HepG2 (cell line): ENCODE measurements around the gene ZNHIT1. TPM values are rescaled to one million over a fixed set of nuclear protein-coding genes. Genes with fewer than 3 reads are reported as not detected.

Experiments used
- CEBPG ChIP-seq: IDR thresholded peaks from 2 replicates; pipeline ENCODE4 v1.6.1; 2016
- FOXK2 ChIP-seq: fragments of 450-650 bp; IDR thresholded peaks from 2 replicates; pipeline ENCODE4 v1.6.1; 2016
- KLF15 ChIP-seq: sonication (generic); formaldehyde crosslinking; IDR thresholded peaks from 2 replicates; pipeline ENCODE4 v1.8.1; 2023; ENCODE audit warnings: borderline replicate concordance, mild to moderate bottlenecking, inconsistent platforms, missing genetic modification reagents, mixed read lengths
- MXI1 ChIP-seq: IDR thresholded peaks from 3 replicates; pipeline ENCODE4 v1.6.1; 2012; ENCODE audit warnings: low read depth, low read length, inconsistent platforms, borderline replicate concordance
- NCOA5 ChIP-seq: sonication (generic); formaldehyde crosslinking; IDR thresholded peaks from 2 replicates; pipeline ENCODE4 v1.4.0; 2020; ENCODE audit warnings: missing genetic modification reagents
- PHF8 ChIP-seq: sonication (generic); formaldehyde crosslinking; IDR thresholded peaks from 2 replicates; pipeline ENCODE4 v1.5.0; 2020; ENCODE audit warnings: missing genetic modification reagents
- SP1 ChIP-seq, 2 experiments: fragments of 450-650 bp in 1 of 2; sonication (generic) in 1 of 2; formaldehyde crosslinking in 1 of 2; IDR thresholded peaks; 2 replicates each; pipeline versions ENCODE4 v1.4.0 to v1.6.1; 2016 to 2020; ENCODE audit warnings: missing genetic modification reagents in 1 of 2
- YY1 ChIP-seq: IDR thresholded peaks from 2 replicates; pipeline ENCODE4 v1.6.1; 2011; ENCODE audit warnings: low read length, low read depth, moderate library complexity, mild to moderate bottlenecking; ENCODE audit not compliant: insufficient read depth, insufficient replicate concordance
- ZNF121 ChIP-seq: sonication (generic); formaldehyde crosslinking; IDR thresholded peaks from 2 replicates; pipeline ENCODE4 v1.5.0; 2020; ENCODE audit warnings: mild to moderate bottlenecking, missing genetic modification reagents
- ZNF589 ChIP-seq: sonication (generic); formaldehyde crosslinking; conservative IDR thresholded peaks from 2 replicates; pipeline ENCODE4 v1.8.0; 2022; ENCODE audit warnings: mild to moderate bottlenecking, moderate library complexity, missing genetic modification reagents
- ZNF761 ChIP-seq: sonication (generic); formaldehyde crosslinking; conservative IDR thresholded peaks from 2 replicates; pipeline ENCODE4 v1.4.0; 2020; ENCODE audit warnings: mild to moderate bottlenecking, missing genetic modification reagents
- polyA plus RNA-seq, 8 experiments: library from polyadenylated mRNA; depleted of rRNA in 3 of 8; stranded (reverse) in 7 of 8; unstranded in 1 of 8; fragments of >200 nt; fragmentation: Illumina TruSeq in 4 of 8; extraction: Trizol in 4 of 8; gene quantifications; 2 replicates each; pipeline versions ENCODE4 v1.2.1 to v1.2.3, GENCODE V29; 2011 to 2016; ENCODE audit warnings: low read depth in 4 of 8, missing spikeins in 1 of 8, mixed read lengths in 1 of 8; ENCODE audit not compliant: insufficient read depth in 1 of 8
- total RNA-seq, 5 experiments: library from RNA; depleted of rRNA; stranded (reverse); fragments of >200 nt; fragmentation: Illumina TruSeq; extraction: Trizol; gene quantifications; 2 replicates each; pipeline ENCODE4 v1.2.3, GENCODE V29; 2016; ENCODE audit warnings: low read depth in 1 of 5
- TF ChIP-seq, protein P1 (sequence below): sonication (generic); formaldehyde crosslinking; IDR thresholded peaks from 2 replicates; pipeline ENCODE4 v1.4.0; 2020; ENCODE audit warnings: missing genetic modification reagents, borderline replicate concordance
- TF ChIP-seq, protein P2 (sequence below): sonication (generic); formaldehyde crosslinking; IDR thresholded peaks from 2 replicates; pipeline ENCODE4; 2020; ENCODE audit warnings: missing genetic modification reagents, mild to moderate bottlenecking, borderline replicate concordance
- TF ChIP-seq, protein P3 (sequence below): sonication (generic); formaldehyde crosslinking; IDR thresholded peaks from 2 replicates; pipeline ENCODE4 v1.4.0; 2020; ENCODE audit warnings: mild to moderate bottlenecking, missing genetic modification reagents
- TF ChIP-seq, protein P4 (sequence below), 2 experiments: sonication (generic) in 1 of 2; formaldehyde crosslinking in 1 of 2; IDR thresholded peaks; 2 replicates each; pipeline versions ENCODE4 v1.5.1 to v1.6.1; 2011 to 2020; ENCODE audit warnings: borderline replicate concordance in 1 of 2, low read depth in 1 of 2, low read length in 1 of 2, mild to moderate bottlenecking in 1 of 2, missing genetic modification reagents in 1 of 2, moderate library complexity in 1 of 2
- TF ChIP-seq, protein P5 (sequence below): IDR thresholded peaks from 2 replicates; pipeline ENCODE4 v1.6.1; 2016; ENCODE audit warnings: missing compliant biosample characterization, missing genetic modification reagents, borderline replicate concordance

The ZNHIT1 gene
- total and polyA plus RNA-seq, 2 of the 13 experiments (the other 11 are each of a cell fraction or from before 2014, with no cell fraction given): 32.5 to 64.5 TPM

DNA sequence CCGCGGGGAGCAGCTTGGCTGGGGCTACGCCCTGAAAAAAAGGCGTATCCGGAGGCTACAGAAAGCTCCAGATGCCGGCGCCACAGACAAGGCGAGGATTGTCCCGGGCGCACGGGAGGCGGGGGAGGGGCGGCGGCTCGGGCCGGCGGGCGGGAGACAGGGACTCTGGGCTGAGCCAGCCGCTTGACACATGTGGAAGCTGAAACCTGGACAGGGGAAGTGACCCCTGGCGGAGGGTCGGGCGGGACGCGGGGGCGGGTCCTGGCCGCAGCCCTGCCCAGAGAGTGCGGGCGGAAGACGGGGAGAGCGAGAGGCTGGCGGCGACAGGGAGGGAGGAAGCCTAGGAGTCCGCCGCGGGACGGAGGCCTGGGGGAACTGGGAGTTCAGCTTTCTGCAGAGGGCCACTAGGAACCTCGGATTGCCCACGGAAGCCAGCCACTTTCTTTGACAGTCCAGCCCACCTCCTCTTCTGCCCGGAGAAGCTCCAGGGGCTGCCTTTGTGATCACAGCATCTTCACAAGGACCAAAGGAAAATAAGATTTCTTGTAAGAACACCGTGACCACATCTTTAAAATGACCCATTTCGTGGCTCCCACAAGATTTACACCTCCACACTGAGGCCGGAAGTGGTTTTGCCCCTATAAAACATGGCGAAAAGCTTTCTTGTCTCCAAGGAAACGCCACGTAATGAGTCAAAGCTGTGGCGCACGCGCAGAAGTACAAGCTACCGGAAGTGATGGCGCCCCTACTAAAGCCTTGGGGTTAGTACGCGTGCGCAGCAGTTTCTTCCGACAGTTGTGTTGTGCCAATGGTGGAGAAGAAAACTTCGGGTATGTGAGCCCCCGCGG, at the start of gene ZNHIT1, which contains the start of gene PLOD3 (continued):
- TF ChIP-seq, protein P1, sequence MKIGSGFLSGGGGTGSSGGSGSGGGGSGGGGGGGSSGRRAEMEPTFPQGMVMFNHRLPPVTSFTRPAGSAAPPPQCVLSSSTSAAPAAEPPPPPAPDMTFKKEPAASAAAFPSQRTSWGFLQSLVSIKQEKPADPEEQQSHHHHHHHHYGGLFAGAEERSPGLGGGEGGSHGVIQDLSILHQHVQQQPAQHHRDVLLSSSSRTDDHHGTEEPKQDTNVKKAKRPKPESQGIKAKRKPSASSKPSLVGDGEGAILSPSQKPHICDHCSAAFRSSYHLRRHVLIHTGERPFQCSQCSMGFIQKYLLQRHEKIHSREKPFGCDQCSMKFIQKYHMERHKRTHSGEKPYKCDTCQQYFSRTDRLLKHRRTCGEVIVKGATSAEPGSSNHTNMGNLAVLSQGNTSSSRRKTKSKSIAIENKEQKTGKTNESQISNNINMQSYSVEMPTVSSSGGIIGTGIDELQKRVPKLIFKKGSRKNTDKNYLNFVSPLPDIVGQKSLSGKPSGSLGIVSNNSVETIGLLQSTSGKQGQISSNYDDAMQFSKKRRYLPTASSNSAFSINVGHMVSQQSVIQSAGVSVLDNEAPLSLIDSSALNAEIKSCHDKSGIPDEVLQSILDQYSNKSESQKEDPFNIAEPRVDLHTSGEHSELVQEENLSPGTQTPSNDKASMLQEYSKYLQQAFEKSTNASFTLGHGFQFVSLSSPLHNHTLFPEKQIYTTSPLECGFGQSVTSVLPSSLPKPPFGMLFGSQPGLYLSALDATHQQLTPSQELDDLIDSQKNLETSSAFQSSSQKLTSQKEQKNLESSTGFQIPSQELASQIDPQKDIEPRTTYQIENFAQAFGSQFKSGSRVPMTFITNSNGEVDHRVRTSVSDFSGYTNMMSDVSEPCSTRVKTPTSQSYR (CRISPR knock-in tag): peak; percentile 85
- peak; percentile 53; the same call in 1 of the 2 replicates for TF ChIP-seq KLF15 (CRISPR knock-in tag)
- TF ChIP-seq, protein P2, sequence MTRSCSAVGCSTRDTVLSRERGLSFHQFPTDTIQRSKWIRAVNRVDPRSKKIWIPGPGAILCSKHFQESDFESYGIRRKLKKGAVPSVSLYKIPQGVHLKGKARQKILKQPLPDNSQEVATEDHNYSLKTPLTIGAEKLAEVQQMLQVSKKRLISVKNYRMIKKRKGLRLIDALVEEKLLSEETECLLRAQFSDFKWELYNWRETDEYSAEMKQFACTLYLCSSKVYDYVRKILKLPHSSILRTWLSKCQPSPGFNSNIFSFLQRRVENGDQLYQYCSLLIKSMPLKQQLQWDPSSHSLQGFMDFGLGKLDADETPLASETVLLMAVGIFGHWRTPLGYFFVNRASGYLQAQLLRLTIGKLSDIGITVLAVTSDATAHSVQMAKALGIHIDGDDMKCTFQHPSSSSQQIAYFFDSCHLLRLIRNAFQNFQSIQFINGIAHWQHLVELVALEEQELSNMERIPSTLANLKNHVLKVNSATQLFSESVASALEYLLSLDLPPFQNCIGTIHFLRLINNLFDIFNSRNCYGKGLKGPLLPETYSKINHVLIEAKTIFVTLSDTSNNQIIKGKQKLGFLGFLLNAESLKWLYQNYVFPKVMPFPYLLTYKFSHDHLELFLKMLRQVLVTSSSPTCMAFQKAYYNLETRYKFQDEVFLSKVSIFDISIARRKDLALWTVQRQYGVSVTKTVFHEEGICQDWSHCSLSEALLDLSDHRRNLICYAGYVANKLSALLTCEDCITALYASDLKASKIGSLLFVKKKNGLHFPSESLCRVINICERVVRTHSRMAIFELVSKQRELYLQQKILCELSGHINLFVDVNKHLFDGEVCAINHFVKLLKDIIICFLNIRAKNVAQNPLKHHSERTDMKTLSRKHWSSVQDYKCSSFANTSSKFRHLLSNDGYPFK (CRISPR knock-in tag): no peak
- TF ChIP-seq SP1 (IDR thresholded peaks at IDR 0.05): no peak
- TF ChIP-seq SP1 (CRISPR knock-in tag; IDR thresholded peaks at IDR 0.05): peak; percentile 71
- no peak for TF ChIP-seq NCOA5 (CRISPR knock-in tag)
- peak; percentile 92 for TF ChIP-seq MXI1
- TF ChIP-seq, protein P3, sequence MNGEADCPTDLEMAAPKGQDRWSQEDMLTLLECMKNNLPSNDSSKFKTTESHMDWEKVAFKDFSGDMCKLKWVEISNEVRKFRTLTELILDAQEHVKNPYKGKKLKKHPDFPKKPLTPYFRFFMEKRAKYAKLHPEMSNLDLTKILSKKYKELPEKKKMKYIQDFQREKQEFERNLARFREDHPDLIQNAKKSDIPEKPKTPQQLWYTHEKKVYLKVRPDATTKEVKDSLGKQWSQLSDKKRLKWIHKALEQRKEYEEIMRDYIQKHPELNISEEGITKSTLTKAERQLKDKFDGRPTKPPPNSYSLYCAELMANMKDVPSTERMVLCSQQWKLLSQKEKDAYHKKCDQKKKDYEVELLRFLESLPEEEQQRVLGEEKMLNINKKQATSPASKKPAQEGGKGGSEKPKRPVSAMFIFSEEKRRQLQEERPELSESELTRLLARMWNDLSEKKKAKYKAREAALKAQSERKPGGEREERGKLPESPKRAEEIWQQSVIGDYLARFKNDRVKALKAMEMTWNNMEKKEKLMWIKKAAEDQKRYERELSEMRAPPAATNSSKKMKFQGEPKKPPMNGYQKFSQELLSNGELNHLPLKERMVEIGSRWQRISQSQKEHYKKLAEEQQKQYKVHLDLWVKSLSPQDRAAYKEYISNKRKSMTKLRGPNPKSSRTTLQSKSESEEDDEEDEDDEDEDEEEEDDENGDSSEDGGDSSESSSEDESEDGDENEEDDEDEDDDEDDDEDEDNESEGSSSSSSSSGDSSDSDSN (CRISPR knock-in tag): peak; percentile 94
- TF ChIP-seq, protein P4, sequence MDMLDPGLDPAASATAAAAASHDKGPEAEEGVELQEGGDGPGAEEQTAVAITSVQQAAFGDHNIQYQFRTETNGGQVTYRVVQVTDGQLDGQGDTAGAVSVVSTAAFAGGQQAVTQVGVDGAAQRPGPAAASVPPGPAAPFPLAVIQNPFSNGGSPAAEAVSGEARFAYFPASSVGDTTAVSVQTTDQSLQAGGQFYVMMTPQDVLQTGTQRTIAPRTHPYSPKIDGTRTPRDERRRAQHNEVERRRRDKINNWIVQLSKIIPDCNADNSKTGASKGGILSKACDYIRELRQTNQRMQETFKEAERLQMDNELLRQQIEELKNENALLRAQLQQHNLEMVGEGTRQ (IDR thresholded peaks at IDR 0.05; ENCODE audit: low read depth, low read length): no peak
- TF ChIP-seq, protein P4 (CRISPR knock-in tag; IDR thresholded peaks at IDR 0.05; ENCODE audit: borderline replicate concordance): no peak
- TF ChIP-seq PHF8 (CRISPR knock-in tag): peak; percentile 64
- peak; percentile 68; the same call in 1 of the 2 replicates for TF ChIP-seq ZNF121 (CRISPR knock-in tag)
- no peak for TF ChIP-seq ZNF761 (CRISPR knock-in tag)
- TF ChIP-seq CEBPG: no peak
- no peak for TF ChIP-seq FOXK2
- TF ChIP-seq ZNF589 (CRISPR knock-in tag): peak; percentile 61; the same call in 1 of the 2 replicates
- TF ChIP-seq, protein P5, sequence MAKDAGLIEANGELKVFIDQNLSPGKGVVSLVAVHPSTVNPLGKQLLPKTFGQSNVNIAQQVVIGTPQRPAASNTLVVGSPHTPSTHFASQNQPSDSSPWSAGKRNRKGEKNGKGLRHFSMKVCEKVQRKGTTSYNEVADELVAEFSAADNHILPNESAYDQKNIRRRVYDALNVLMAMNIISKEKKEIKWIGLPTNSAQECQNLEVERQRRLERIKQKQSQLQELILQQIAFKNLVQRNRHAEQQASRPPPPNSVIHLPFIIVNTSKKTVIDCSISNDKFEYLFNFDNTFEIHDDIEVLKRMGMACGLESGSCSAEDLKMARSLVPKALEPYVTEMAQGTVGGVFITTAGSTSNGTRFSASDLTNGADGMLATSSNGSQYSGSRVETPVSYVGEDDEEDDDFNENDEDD (CRISPR knock-in tag): peak; percentile 75; the same call in 1 of the 2 replicates
- TF ChIP-seq YY1: peak; percentile 96
